Loucy (cell line): ENCODE results near the gene FGF12.

Source experiments
- H2AFZ ChIP-seq: fragments of 200-600 bp; sonication (generic); 2 replicates; pipeline ENCODE4 v1.6.0; 2016; ENCODE audit warnings: antibody characterized with exemption, mild to moderate bottlenecking, low read length, moderate library complexity
- H3F3A ChIP-seq: fragments of 200-600 bp; 2 replicates; pipeline ENCODE4 v1.6.0; 2016; ENCODE audit warnings: antibody characterized with exemption, low read depth, mild to moderate bottlenecking
- H3K27me3 ChIP-seq: fragments of 200-600 bp; sonication (generic); 2 replicates; pipeline ENCODE4 v1.6.1; 2014; ENCODE audit warnings: low read length, mild to moderate bottlenecking; ENCODE audit not compliant: insufficient read depth, poor library complexity, severe bottlenecking
- H3K36me3 ChIP-seq: fragments of 200-600 bp; sonication (generic); 2 replicates; pipeline ENCODE4 v1.6.1; 2016; ENCODE audit warnings: low read length; ENCODE audit not compliant: insufficient read depth
- H3K4me1 ChIP-seq: fragments of 200-600 bp; sonication (generic); 2 replicates; pipeline ENCODE4 v1.5.1; 2014; ENCODE audit warnings: low read length, mild to moderate bottlenecking; ENCODE audit not compliant: insufficient read depth, poor library complexity, severe bottlenecking
- H3K4me2 ChIP-seq: fragments of 200-600 bp; sonication (generic); 2 replicates; pipeline ENCODE4 v1.6.0; 2014; ENCODE audit warnings: antibody characterized with exemption, low read length, low read depth, mild to moderate bottlenecking; ENCODE audit not compliant: poor library complexity, severe bottlenecking
- H3K4me3 ChIP-seq: fragments of 200-600 bp; sonication (generic); 2 replicates; pipeline ENCODE4 v1.5.1; 2014; ENCODE audit warnings: low read length, mild to moderate bottlenecking, mixed read lengths; ENCODE audit not compliant: poor library complexity, severe bottlenecking
- H3K79me2 ChIP-seq: fragments of 200-600 bp; sonication (generic); 2 replicates; pipeline ENCODE4 v1.6.1; 2014; ENCODE audit warnings: low read length; ENCODE audit not compliant: insufficient read depth
- H3K9ac ChIP-seq: fragments of 200-600 bp; sonication (generic); 2 replicates; pipeline ENCODE4 v1.6.0; 2014; ENCODE audit warnings: mild to moderate bottlenecking, low read depth, low read length, moderate library complexity; ENCODE audit not compliant: poor library complexity, severe bottlenecking
- H3K9me2 ChIP-seq: fragments of 200-600 bp; sonication (generic); replicated peaks from 2 replicates; pipeline ENCODE4 v1.6.1; 2016; ENCODE audit warnings: low read depth, low read length, mixed read lengths
- H3K9me3 ChIP-seq: fragments of 200-600 bp; sonication (generic); 2 replicates; pipeline ENCODE4 v1.6.1; 2014; ENCODE audit warnings: mild to moderate bottlenecking, antibody characterized with exemption, low read length, low read depth; ENCODE audit not compliant: insufficient read depth
- H4K20me1 ChIP-seq: fragments of 200-600 bp; sonication (generic); 2 replicates; pipeline ENCODE4 v1.6.0; 2014; ENCODE audit warnings: antibody characterized with exemption, low read length, mild to moderate bottlenecking; ENCODE audit not compliant: insufficient read depth, poor library complexity, severe bottlenecking
- EZH2phosphoT487 ChIP-seq: fragments of 200-600 bp; IDR thresholded peaks from 2 replicates; pipeline ENCODE4 v1.6.1; 2018; ENCODE audit warnings: antibody characterized with exemption, mild to moderate bottlenecking, moderate library complexity, borderline replicate concordance
- TF ChIP-seq, protein P1 (sequence below): fragments of 200-600 bp; sonication (generic); conservative IDR thresholded peaks from 2 replicates; pipeline ENCODE4 v1.5.1; 2014; ENCODE audit warnings: mild to moderate bottlenecking, antibody characterized with exemption, low read length

Gene FGF12

DNA sequence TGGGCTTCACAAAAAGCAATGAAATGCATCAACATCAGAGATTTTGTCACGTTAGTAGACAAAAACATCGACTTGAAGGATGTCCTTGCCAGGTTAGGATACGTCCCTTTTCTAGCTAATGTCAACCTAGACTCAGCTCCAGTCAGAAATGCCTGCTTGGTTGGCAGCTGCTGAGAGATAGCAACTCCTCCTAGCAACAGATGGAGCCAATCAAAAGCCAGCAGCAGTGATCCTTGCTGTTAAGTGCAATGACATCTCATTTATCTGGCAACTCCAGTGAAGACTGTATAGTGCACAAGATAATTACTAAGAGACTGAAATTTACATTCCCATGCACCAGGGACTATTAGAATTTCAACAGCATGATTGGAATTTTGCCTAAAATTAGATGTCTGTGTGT, 424.1 kb downstream of the FGF12 start:
- Histone ChIP-seq H2AFZ (no peak overlapping the region), H3K9me3 (no peaks in the 10 kb centered on the region), H3K4me2 (no peak overlapping the region), H3K9ac (no peak overlapping the region), H3K27me3 (no peaks in the 10 kb centered on the region), H3K4me1 (no peaks in the 10 kb centered on the region), H4K20me1 (no peaks in the 10 kb centered on the region), H3K36me3 (no peaks in the 10 kb centered on the region), H3K79me2 (no peaks in the 10 kb centered on the region), H3F3A (no peaks in the 10 kb centered on the region), H3K9me2 (no peaks in the 10 kb centered on the region), H3K4me3 (no peak overlapping the region)
- TF ChIP-seq EZH2phosphoT487, result no peak
- TF ChIP-seq, protein P1, sequence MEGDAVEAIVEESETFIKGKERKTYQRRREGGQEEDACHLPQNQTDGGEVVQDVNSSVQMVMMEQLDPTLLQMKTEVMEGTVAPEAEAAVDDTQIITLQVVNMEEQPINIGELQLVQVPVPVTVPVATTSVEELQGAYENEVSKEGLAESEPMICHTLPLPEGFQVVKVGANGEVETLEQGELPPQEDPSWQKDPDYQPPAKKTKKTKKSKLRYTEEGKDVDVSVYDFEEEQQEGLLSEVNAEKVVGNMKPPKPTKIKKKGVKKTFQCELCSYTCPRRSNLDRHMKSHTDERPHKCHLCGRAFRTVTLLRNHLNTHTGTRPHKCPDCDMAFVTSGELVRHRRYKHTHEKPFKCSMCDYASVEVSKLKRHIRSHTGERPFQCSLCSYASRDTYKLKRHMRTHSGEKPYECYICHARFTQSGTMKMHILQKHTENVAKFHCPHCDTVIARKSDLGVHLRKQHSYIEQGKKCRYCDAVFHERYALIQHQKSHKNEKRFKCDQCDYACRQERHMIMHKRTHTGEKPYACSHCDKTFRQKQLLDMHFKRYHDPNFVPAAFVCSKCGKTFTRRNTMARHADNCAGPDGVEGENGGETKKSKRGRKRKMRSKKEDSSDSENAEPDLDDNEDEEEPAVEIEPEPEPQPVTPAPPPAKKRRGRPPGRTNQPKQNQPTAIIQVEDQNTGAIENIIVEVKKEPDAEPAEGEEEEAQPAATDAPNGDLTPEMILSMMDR, result no peak

DNA sequence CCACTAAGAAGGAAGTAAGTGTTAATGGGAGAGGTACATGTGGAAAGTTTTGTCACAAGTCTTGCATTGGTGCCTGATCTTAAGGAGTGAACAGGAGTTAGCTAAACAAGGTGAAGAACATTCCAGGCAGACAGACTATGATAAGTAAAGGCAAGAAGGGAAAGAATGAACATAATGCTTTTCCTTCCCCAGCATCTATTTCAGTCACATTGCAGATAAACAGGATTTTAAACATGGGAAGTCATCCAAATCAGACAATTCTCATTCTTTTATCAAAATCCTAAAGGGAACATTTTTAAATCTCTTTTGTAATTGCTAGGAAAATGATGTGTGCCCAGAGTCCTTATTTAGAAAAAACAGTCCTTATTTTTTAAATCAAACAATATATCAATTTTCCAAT, 424.6 kb downstream of the FGF12 start:
- Histone ChIP-seq H3K9ac (no peak overlapping the region), H3K4me1 (no peaks in the 10 kb centered on the region), H3K4me2 (no peak overlapping the region), H3K27me3 (no peaks in the 10 kb centered on the region), H3K9me3 (no peaks in the 10 kb centered on the region), H3F3A (no peaks in the 10 kb centered on the region), H2AFZ (no peak overlapping the region), H3K79me2 (no peaks in the 10 kb centered on the region), H3K36me3 (no peaks in the 10 kb centered on the region), H4K20me1 (no peaks in the 10 kb centered on the region), H3K9me2 (no peaks in the 10 kb centered on the region), H3K4me3 (no peak overlapping the region)
- no peak for TF ChIP-seq EZH2phosphoT487
- TF ChIP-seq, protein P1, result no peak

DNA sequence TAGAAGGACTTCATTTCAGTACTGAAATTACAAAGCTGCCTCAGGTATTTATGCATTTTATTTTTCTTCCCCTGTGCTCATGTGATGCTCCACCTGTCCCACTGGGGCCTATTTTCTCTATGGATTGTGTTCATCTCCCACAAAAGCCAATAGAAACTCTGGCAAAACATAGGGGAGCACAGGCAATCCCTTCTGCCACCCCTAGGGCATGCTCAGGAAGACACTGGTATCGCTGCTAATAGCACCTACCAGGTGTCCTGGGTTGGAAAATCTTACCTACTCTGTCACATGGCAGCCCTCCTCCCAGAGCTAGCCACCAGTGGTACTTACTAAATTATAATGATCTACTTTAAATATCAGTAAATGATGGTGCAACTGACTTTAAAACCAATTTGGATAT, 427.4 kb downstream of the FGF12 start:
- Histone ChIP-seq H2AFZ (no peak overlapping the region), H4K20me1 (no peaks in the 10 kb centered on the region), H3K9me3 (no peaks in the 10 kb centered on the region), H3K4me2 (no peak overlapping the region), H3F3A (no peaks in the 10 kb centered on the region), H3K4me3 (no peak overlapping the region), H3K36me3 (no peaks in the 10 kb centered on the region), H3K27me3 (no peaks in the 10 kb centered on the region), H3K9ac (no peak overlapping the region), H3K4me1 (no peaks in the 10 kb centered on the region), H3K9me2 (no peaks in the 10 kb centered on the region), H3K79me2 (no peaks in the 10 kb centered on the region)
- TF ChIP-seq, protein P1, result no peak
- TF ChIP-seq EZH2phosphoT487, result no peak
